A673 (cell line): ENCODE data around the gene CDK15.

ENCODE experiments used
- CTCF ChIP-seq: fragments of 300-800, 200-600 bp; sonication (generic); conservative IDR thresholded peaks from 2 replicates; pipeline ENCODE4 v1.5.1; 2017; ENCODE audit warnings: low read depth, mild to moderate bottlenecking, antibody characterized with exemption, low read length, moderate library complexity, mixed read lengths
- EZH2 ChIP-seq: fragments of 200-600 bp; sonication (generic); IDR thresholded peaks from 2 replicates; pipeline ENCODE4 v1.6.1; 2017; ENCODE audit warnings: borderline replicate concordance, low read depth, mild to moderate bottlenecking, mixed read lengths, antibody characterized with exemption, low read length; ENCODE audit not compliant: poor library complexity, severe bottlenecking

GRCh38 chr2:201827621-201828020 lies 21.3 kb downstream of the CDK15 start:
- TF ChIP-seq CTCF: no peak
- no peak for TF ChIP-seq EZH2
